GM19043 (cell line): ENCODE measurements around the gene FLNB.

Source experiments
- ATAC-seq: cut with Tn5 transposase; IDR thresholded peaks from one replicate; pipeline ENCODE4 v1.9.1; 2021; ENCODE audit warnings: low read depth; ENCODE audit not compliant: unreplicated experiment

FLNB gene

GRCh38 chr3:58028902-58029301 lies 20.7 kb downstream of the FLNB start:
- ATAC-seq: no peak

GRCh38 chr3:58029842-58030584 lies 21.8 kb downstream of the FLNB start:
- no peak for ATAC-seq

DNA sequence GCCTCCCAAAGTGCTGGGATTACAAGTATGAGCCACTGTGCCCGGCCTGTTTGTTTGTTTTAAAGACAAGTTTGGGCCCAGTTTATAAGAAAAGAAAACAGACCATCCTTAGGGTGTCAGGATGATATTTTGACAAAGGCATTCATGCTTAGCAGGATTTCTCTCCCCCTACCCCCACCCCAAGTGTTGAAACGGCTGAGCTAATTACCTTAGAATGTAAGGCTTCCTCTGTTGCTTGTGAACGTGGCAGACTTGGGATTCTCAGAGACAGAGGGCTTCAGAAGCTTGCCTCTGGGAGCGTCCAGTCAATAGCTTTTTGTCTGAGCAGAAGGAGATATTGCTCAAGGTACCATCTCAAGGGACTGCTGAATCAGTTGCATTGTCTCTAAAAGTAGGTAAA lies 24.0 kb downstream of the FLNB start:
- ATAC-seq: no peak

GRCh38 chr3:58034738-58035523 lies 26.7 kb downstream of the FLNB start:
- ATAC-seq: peak; percentile 97

GRCh38 chr3:58035524-58036255 lies 27.5 kb downstream of the FLNB start:
- ATAC-seq: no peak

DNA sequence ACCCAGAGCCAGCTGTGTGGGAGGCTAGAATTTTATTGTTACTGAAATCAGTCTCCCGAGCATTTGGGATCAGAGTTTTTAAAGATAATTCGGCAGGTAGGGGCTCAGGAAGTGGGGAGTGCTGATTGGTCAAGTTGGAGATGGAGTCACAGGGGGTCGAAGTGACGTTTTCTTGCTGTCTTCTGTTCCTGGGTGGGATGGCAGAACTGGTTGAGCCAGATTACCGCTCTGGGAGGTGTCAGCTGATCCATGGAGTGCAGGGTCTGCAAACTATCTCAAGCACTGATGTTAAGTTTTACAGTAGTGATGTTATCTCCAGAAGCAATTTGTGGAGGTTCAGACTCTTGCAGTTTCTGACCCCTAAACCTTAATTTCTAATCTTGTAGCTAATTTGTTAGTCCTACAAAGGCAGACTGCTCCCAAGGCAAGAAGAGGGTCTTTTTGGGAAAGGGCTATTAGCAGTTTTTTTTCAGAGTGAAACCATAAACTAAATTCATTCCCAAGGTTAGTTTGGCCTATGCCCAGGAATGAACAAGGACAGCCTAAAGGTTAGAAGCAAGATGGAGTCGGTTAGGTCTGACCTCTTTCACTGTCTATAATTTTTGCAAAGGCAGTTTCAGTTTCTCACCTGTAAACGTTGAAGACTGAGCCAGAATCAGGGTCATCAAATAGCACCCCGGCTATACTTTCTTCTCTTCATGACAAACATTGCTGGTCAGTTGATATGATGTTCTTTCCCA lies 28.2 kb downstream of the FLNB start:
- no peak for ATAC-seq

DNA sequence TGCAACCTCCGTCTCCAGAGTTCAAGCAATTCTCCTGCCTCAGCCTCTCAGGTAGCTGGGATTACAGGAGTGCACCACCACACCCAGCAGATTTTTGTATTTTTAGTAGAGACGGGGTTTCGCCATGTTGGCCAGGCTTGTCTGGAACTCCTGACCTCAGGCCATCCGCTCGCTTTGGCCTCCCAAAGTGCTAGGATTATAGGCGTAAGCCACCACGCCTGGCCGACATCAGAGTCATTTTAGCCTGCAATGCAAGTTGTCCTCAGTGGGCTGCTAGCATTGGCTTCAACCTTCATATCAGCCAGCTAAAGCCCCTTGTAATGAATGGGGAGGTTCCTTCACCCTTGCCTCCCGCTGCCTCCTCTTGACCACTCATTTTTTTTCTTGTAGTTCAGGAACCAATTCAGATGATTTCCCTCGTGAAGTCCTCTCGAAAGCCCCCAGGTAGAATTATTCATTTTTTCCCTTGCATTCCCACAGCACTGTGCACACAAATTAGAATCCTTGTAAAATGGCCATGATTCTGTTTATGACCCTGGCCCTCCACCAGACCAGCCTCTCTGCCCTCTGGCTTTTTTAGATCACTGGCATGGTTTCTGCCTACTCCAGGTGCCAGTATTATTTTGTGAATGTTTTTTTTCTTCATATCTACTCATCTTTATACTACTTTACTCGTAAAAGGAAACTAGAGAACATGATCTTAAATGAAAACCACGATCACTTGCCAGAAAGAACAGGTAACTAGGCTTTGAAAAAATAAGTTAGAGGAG lies 29.1 kb downstream of the FLNB start:
- no peak for ATAC-seq

DNA sequence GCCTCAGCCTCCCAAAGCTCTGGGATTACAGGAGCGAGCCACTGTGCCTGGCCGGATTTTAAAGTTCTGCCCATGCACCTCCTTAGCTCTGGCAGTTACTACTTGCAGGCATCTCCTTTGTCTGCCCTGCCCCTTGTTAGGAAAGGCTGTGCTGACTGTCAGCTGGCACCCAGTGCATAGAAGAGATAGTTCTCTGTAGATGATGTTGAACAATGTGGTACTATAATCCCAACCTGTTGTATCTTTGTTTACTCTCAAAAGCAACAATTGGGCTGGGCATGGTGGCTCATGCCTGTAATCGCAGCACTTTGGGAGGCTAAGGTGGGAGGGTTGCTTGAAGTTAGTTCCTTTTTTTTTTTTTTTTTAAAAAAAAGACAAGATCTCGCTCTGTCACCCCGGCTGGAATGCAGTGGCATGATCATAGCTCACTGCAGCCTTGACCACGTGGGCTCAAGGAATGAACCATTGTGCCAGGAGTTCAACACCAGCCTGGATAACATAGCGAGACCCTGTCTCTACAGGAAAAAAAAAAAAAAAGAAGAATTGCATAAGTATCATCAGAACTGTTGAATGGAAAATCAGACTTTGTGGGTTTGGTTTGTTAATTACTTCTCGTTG lies 30.6 kb downstream of the FLNB start:
- no peak for ATAC-seq

GRCh38 chr3:58039601-58040000 lies 31.4 kb downstream of the FLNB start:
- ATAC-seq: no peak

DNA sequence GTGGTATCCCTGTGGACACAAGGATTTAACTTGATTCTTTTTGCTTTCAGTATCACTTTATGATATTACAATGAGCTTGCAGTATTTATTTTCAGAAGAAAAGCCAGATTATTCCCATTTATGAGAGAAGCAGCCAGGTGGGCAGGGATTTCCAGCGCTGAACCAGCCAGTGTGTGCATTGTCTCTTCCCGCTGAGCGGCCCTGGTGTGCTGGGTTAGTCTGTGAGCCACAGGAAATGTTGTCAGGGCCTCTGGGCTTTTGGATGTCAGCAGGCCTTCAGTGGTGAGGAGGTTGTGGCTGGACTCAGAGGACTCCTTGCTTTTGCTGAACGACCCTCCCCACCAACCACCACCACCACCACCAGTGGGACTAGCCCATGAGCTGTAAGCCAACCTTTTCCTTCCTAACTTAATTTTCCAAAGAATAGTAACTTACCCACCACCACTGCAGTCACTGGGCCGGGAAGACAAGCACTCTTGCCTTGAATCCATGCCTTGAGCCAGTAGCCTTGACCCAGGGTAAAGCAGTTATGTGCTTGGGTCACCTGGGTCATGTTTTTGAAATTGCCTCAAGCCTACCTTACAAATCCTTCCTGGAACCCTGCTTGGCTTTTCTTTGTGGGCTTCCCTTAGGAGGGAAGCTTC lies 33.1 kb downstream of the FLNB start:
- ATAC-seq: peak; percentile 5

- peak; percentile 90 for ATAC-seq
Observed at GRCh38 chr3:58041826-58042324, 33.7 kb downstream of the FLNB start.

DNA sequence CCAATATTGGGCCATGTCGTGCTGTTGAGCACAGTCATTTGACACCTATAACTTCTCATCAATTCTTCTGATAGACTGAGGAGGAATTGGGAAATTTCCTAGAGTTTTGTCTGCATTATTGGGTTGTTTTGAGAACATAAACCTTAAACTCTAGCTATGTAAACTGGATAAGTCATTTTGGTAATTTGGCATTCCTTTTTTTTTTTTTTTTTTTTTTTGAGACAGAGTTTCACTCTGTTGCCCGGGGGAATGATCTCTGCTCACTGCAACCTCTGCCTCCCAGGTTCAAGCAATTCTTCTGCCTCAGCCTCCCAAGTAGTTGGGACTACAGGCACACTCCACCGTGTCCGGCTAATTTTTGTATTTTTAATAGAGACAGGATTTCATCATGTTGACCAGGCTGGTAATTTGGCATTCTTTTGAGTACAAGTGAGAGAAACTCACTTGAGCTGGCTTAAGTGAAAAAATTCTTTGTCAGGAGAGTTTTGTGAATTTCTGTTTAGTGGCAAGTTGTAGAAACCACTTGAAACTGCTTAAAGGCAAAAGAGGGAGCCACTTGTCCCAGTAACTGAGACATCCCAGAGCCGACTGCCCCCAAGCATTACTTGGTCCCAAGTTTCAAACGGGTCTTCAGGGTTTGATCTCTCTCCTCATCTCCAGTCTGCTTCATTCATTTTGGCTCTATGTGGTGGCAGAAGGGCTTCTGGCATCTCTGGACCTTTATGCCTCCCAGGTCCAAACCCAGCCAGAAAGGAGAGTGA lies 34.9 kb downstream of the FLNB start:
- no peak for ATAC-seq

DNA sequence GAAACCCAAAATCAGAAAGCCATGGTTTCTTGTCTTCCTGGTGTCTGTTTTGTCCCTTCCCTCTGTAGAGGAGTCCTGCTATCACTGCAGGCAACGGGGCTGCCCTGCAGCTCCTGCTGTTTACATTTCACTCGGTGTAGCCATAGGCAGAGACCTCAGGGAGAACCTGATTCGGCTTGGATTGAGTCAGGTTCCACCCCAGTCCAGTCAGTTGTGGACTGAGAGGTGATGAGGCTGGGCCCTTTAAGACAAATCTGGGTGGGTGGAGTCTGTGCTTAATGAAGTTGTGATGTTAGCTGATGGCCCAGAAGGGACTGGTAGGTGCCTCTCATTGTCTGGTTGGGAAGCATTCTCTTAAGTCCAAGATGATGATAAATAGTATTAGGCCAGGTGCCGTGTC lies 35.7 kb downstream of the FLNB start:
- ATAC-seq: no peak

- ATAC-seq: no peak
Observed at GRCh38 chr3:58044691-58045483, 36.7 kb downstream of the FLNB start.

- ATAC-seq: no peak
Observed at GRCh38 chr3:58047826-58048225, 39.6 kb downstream of the FLNB start.

- no peak for ATAC-seq
Observed at GRCh38 chr3:58048301-58048700, 40.1 kb downstream of the FLNB start.

- ATAC-seq: no peak
Observed at GRCh38 chr3:58049143-58049785, 41.0 kb downstream of the FLNB start.
